ENCODE data around the gene RHNO1. TPM values are rescaled to one million over a fixed set of nuclear protein-coding genes. Genes with fewer than 3 reads are reported as not detected.

Gene RHNO1
- total and polyA plus RNA-seq, 2 of the 13 experiments (the other 11 are each of a cell fraction or from before 2014, with no cell fraction given) = 27.2 to 49.6 TPM

GRCh38 chr12:2884810-2885209 lies 7.8 kb downstream of the RHNO1 start:
- no peak overlapping the region for H3K27ac ChIP-seq (ENCODE audit: extremely low read length, insufficient read depth, low read length)
- no peaks in the 10 kb centered on the region for H3K9me3 ChIP-seq (ENCODE audit: low read length)
- no peaks in the 10 kb centered on the region; a peak in 1 of 5 replicates for H3K27me3 ChIP-seq (ENCODE audit: control insufficient read depth in 1 of 2, insufficient read depth in 2 of 2, low read length in 2 of 2)
- H3K4me2 ChIP-seq (ENCODE audit: low read depth, low read length) = no peak overlapping the region
- H3K36me3 ChIP-seq (replicated peaks in 1 of 2; ENCODE audit: control insufficient read depth in 1 of 2, insufficient read depth in 2 of 2, low read length in 2 of 2) = peaks cover 0 to 7% of the 10 kb centered on the region in 2 experiments; a peak in 1 of 5 replicates
- FAIRE-seq = no peak
- WGBS (ENCODE audit: low lambda C conversion rate) = 51% methylated on average over 2 of the region's 2 CpGs
- intact Hi-C loops (cut with micrococcal nuclease; ENCODE audit: unreplicated experiment) = loop anchor here (1.0 to 5.0 kb wide), 2 partner anchors 38 to 59 kb away; no protein-coding TSS in a partner anchor
- DNase-seq (ENCODE audit: low spot score) = no peak
- H3K9ac ChIP-seq (ENCODE audit: insufficient read depth, low read depth, low read length) = no peak overlapping the region
- peaks cover 45% of the 10 kb centered on the region for H3K4me1 ChIP-seq (ENCODE audit: insufficient read depth, low read length)
- CTCF ChIA-PET (ENCODE audit: low intra/inter-chr PET ratio, low total read pairs) = interaction anchor here (1.2 to 2.4 kb wide), 2 partner anchors 60 to 150 kb away, joined by 9 to 16 read pairs; no protein-coding TSS in a partner anchor
- H2AFZ ChIP-seq (ENCODE audit: low read length) = no peak overlapping the region
- no peak overlapping the region for H3K4me3 ChIP-seq (replicated peaks in 1 of 3; ENCODE audit: insufficient read depth in 1 of 3, low read depth in 2 of 3, low read length in 3 of 3)
- H3K79me2 ChIP-seq (ENCODE audit: insufficient read depth, low read length) = peaks cover 25% of the 10 kb centered on the region
- BruUV-seq (replicated peaks) = no TSS peak
- peak; percentile 16; the same call in 2 of the 3 replicates for ATAC-seq
- in situ Hi-C loops (cut with HindIII; ENCODE audit: extremely low pct_ligation_motif_present, low pct_unique_long_range_greater_than_20kb) = loop anchor here (5.0 to 10.0 kb wide), 2 partner anchors 72 to 150 kb away; partner anchors contain the start of gene TEAD4
- TF ChIP-seq ZNF577 (CRISPR knock-in tag; IDR thresholded peaks at IDR 0.05; ENCODE audit: borderline replicate concordance, low read depth) (no peak), ZNF263 (CRISPR knock-in tag; IDR thresholded peaks at IDR 0.05) (peak; percentile 25; the same call in 1 of the 2 replicates)
- H4K20me1 ChIP-seq (ENCODE audit: insufficient read depth, low read length) = no peaks in the 10 kb centered on the region
- POLR2A ChIA-PET = interaction anchor here (0.8 to 1.5 kb wide), 6 partner anchors 35 to 189 kb away, joined by 3 to 4 read pairs (median 4); no protein-coding TSS in a partner anchor

GRCh38 chr12:2886768-2887450 lies 9.9 kb downstream of the RHNO1 start:
- H3K27me3 ChIP-seq (ENCODE audit: control insufficient read depth in 1 of 2, insufficient read depth in 2 of 2, low read length in 2 of 2) = no peaks in the 10 kb centered on the region; a peak in 1 of 5 replicates
- ChIA-PET POLR2A (interaction anchor here (0.6 to 1.0 kb wide), 3 partner anchors 10 to 168 kb away, joined by 3 to 5 read pairs (median 3); partner anchors contain the start of genes FOXM1 and RHNO1), CTCF (ENCODE audit: low intra/inter-chr PET ratio, low total read pairs) (no interaction called here)
- H3K9ac ChIP-seq (ENCODE audit: insufficient read depth, low read depth, low read length) = no peak overlapping the region
- H3K9me3 ChIP-seq (ENCODE audit: low read length) = no peaks in the 10 kb centered on the region
- H4K20me1 ChIP-seq (ENCODE audit: insufficient read depth, low read length) = no peaks in the 10 kb centered on the region
- FAIRE-seq = no peak
- peak; percentile 45 for DNase-seq (ENCODE audit: low spot score)
- peak overlapping the region; percentile 44 for H3K27ac ChIP-seq (ENCODE audit: extremely low read length, insufficient read depth, low read length)
- 65% methylated on average over 10 of the region's 10 CpGs for WGBS (ENCODE audit: low lambda C conversion rate)
- BruUV-seq (replicated peaks) = no TSS peak
- H3K36me3 ChIP-seq (replicated peaks in 1 of 2; ENCODE audit: control insufficient read depth in 1 of 2, insufficient read depth in 2 of 2, low read length in 2 of 2) = peaks cover 0 to 7% of the 10 kb centered on the region in 2 experiments; a peak in 1 of 5 replicates
- intact Hi-C loops (cut with micrococcal nuclease; ENCODE audit: unreplicated experiment) (loop anchor here (2.0 to 5.0 kb wide), 2 partner anchors 40 to 148 kb away; no protein-coding TSS in a partner anchor), in situ Hi-C loops (cut with HindIII; ENCODE audit: extremely low pct_ligation_motif_present, low pct_unique_long_range_greater_than_20kb) (loop anchor here (5.0 to 10.0 kb wide), 2 partner anchors 70 to 148 kb away; partner anchors contain the start of gene TEAD4)
- peaks cover 53% of the 10 kb centered on the region for H3K4me1 ChIP-seq (ENCODE audit: insufficient read depth, low read length)
- H3K79me2 ChIP-seq (ENCODE audit: insufficient read depth, low read length) = peaks cover 16% of the 10 kb centered on the region
- ATAC-seq = no peak
- H3K4me3 ChIP-seq (replicated peaks in 1 of 3; ENCODE audit: insufficient read depth in 1 of 3, low read depth in 2 of 3, low read length in 3 of 3) = no peak overlapping the region
- H2AFZ ChIP-seq (ENCODE audit: low read length) = no peak overlapping the region
- peak overlapping the region; percentile 33; the same call in 1 of the 2 replicates for H3K4me2 ChIP-seq (ENCODE audit: low read depth, low read length)
- TF ChIP-seq ZBTB44 (CRISPR knock-in tag; IDR thresholded peaks at IDR 0.05) = no peak
- peak; percentile 24; the same call in 1 of the 2 replicates for TF ChIP-seq RXRA (CRISPR knock-in tag; IDR thresholded peaks at IDR 0.05)
- TF ChIP-seq HNF1B (CRISPR knock-in tag; IDR thresholded peaks at IDR 0.05) = no peak
- no peak for TF ChIP-seq MNT (IDR thresholded peaks at IDR 0.05)
